ENCODE measurements around the gene SLC26A1.
"Not testable (repeated sequence)": the region's sequence is repeated elsewhere in the genome, so short reads cannot be mapped to it uniquely, and the experiment has no call there.

The SLC26A1 gene

GRCh38 chr4:951594-952468, 41.4 kb downstream of the SLC26A1 start:
- DNase-seq, result no peak

DNA sequence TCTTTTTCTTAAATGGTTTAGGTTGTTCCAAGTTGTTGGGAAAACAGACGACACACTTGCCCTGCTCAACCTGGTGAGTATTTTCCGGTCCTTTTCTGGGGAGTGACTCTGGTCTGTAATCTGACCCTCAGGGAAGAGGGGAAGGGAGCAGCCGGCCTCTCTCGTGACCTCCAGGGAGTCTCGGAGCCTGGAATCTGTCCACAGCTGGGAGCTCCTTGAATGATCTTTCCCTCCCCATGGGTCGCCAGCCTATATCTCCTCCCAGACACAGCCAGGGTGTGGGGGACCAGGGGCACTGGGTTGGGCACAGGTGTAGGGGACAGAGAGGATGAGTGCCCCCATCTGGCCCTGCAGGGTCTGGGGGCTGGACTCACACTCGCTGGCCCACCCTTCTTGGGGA, 42.0 kb downstream of the SLC26A1 start:
- no peak for DNase-seq

DNA sequence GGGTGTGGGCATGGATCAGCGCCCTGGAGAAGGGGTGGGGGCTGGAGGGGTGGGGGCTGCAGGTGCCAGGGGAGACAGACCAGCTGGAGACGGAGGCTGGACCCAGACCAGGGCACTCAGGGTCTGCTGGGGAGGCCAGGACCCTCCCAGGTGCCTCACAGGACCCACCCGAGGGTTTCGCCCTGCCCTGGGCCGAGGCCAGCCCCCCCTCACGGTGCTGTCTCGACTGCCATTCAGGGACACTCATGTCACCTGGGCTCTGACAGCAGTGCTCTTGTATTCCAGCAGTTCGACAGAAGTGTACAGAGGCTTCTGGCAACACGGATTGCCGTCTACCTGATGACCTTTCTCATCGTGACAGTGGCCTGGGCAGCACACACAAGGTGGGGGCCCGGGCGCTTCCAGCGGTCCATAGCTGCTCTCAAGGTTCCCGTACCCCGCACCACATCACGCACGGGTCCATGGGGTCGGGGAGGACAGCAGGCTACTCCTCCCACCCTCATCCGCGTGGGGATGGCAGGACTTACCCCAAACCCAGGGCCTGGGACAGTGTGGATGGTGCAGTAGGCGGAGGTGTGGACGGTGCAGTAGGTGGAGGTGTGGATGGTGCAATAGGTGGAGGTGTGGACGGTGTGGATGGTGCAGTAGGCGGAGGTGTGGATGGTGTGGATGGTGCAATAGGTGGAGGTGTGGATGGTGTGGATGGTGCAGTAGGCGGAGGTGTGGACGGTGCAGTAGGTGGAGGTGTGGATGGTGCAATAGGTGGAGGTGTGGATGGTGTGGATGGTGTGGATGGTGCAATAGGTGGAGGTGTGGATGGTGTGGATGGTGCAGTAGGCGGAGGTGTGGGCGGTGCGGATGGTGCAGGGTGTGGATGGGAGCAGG, 42.8 kb downstream of the SLC26A1 start:
- DNase-seq, result no peak

DNA sequence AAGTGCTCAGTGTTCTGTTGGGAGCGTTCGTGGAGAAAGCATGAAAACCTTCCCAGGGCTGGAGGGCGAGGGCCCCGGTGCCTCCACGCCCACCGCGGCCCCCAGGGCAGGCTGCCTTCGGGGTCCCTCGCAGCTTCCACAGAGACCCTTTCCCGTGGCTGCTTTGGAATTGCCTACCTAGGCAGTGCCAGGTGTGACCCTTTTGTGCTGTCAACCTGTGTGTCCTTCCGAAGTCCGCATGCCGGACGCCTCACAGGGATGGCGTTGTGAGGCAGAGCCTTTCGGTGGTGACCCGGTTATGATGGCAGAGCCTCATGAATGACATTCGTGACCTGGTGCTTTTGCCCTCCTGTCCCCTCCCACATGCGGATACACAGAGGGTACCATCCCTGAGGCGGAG, 43.5 kb downstream of the SLC26A1 start:
- no peak for DNase-seq

- no peak for DNase-seq
Observed at GRCh38 chr4:948936-949300, 44.3 kb downstream of the SLC26A1 start.

GRCh38 chr4:948101-948935, 44.9 kb downstream of the SLC26A1 start:
- DNase-seq, result no peak

DNA sequence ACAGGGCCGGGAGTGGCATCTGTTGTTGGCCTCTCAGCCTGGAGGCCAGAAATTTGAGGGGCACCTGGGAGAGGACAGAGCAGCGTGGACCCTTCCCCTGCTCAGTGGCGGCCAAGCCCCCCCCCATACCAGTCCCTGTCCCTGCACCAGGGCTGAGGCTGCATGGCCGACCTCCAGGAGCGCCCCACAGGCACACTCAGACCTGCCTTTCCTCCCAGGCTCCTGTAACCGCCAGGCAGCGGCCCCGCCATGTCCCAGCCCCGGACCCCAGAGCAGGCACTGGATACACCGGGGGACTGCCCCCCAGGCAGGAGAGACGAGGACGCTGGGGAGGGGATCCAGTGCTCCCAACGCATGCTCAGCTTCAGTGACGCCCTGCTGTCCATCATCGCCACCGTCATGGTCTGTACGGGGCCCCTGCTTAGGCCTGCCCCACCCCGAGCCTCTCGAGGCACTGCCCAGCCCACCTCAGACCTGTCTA, 45.7 kb downstream of the SLC26A1 start:
- no peak for DNase-seq

GRCh38 chr4:946517-947471, 46.4 kb downstream of the SLC26A1 start:
- no peak for DNase-seq

- DNase-seq, result no peak
Observed at GRCh38 chr4:946103-946450, 47.1 kb downstream of the SLC26A1 start.

DNA sequence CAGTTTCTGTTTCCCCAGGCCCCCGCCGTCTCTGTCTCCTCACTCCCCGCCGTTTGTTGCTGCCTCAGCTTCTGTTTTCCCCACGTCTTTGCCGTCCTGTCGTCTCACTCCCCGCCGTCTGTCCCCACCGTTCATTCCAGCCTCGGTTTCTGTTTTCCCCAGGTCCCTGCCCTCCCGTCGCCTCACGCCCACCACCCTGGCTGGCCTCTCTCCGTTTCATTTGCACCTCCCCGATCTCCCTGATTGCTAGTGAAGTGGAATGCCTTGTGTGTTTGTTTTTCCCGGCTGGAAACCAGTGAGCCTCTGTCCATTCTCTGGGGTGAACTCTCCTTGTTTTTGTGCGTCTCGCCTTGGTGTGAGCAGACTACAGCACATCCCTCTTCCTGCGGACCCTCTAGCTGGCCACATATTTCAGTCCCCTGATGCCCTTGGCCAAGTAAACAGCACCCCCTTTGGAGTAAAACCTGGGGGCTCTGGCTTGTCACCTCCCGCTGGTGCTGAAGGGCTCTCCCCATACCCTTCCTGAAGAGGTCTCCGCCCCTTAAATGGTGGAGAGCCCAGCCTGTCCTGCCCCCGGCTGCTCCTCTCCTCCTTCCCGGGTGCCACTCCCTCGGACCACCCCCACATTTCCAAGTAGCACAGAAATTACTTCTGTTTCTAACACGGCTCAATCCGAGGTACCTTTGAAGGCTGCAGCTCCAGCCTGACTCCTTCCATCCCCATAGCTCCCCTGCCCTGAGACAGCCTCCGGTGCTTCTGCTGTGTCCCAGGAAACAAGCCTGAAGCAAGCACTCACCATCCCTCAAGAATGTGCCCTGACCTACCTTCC, 47.7 kb downstream of the SLC26A1 start:
- DNase-seq, result no peak

DNA sequence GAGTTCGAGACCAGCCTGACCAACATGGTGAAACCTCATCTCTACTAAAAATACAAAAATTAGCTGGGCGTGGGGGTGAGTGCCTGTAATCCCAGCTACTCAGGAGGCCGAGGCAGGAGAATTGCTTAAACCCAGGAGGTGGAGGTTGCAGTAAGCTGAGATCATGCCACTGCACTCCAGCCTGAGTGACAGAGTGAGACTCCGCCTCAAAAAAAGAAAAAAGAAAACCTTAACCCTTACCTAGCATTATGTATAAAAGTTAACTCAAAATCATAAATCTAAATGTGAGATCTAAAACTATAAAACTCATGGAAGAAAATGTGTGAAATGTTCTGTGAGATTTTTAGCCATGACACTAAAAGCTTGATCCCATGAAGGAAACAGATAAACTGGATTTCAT, 53.7 kb downstream of the SLC26A1 start:
- DNase-seq, result not testable (repeated sequence)
